ENCODE measurements around the gene CYP1B1.
"Not testable (repeated sequence)": the region's sequence is repeated elsewhere in the genome, so short reads cannot be mapped to it uniquely, and the experiment has no call there.

CYP1B1 gene

DNA sequence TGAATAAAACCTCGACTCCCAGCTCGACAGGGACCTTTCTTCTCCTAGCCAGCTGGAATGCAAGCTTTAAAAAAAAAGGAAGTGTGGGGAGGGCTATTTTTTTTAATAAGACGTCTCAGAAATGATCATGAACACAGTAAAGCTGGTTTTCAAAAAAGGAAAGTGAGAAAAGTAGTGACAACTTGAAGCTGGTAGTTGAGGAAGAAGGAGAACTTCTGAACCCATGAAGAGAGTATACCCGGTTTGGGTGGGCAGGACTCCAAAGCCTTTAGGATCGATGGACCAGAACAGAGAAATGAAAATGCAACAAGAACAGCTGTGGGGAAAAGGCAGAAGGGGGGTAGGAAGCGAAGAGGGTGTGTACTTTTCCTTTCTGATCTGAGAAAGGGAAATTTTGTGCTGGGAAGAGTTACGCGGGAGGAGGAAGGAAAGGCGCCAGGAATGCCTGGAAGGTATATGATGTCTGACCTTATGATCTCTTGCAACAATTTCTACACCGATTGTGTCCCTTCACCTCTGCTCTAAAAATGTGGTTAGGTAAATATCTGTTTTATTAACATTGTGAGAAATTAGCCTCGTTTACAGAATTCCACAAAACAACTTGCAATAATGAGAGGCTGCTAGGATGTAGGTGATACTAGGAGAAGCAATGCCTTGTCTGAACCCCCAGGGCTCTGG lies 22.6 kb upstream of the CYP1B1 start:
- no peak for DNase-seq

DNA sequence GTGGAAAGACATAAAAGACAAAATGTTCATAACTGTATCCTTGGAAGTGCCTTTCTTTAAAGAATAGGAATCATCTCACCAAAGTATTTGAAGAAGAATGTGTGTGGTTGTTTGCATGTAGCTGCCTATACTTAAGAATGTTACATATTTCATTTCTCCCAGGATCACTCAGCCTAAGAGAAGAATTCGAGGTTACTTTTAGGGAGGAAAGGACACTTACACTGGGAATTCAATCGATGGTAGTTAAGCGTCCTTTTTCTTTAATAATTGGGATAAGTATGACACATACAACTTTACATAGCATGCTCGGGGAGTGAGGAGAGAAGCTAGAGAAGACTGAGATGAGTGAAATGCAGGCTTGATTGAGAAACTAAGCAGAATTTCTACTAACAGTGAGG lies 22.0 kb upstream of the CYP1B1 start:
- DNase-seq = no peak

DNA sequence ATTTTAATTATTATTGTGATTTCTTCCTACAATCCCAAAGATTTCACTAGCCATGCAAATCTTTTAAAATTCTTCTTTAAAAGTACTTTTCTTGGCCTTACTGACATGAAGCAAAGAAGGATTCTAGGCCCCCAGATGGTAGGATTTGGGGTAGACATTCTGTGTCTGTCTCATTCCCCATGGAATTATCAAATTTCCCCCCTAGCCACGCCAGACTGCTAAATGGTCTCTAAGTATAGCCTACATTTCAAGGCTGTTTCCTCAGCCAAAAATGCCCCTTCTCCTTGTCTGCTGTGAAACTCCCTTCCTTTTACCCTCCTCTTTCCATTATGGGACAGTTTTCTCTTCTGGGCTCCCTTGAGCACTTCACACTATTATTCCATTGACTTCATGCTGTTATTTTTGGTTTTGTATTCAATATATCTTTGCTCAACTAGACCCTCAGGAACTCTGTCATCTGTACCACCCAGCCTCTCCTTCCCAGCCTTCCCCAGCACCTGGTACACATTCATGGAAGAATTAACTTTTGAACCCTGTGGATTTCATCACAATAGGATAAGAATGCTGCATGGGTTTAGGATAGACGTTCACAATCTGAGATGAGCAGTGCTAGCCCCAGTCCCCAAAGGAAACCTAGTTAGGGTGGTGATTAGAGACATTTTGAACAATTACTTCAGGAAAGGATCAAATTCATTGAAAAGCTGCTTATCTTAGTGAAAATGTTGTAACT lies 21.5 kb upstream of the CYP1B1 start:
- DNase-seq = no peak

- peak; percentile 68 for DNase-seq
These were observed 20.3 kb upstream of the CYP1B1 start for GRCh38 chr2:38095996-38096861.

DNA sequence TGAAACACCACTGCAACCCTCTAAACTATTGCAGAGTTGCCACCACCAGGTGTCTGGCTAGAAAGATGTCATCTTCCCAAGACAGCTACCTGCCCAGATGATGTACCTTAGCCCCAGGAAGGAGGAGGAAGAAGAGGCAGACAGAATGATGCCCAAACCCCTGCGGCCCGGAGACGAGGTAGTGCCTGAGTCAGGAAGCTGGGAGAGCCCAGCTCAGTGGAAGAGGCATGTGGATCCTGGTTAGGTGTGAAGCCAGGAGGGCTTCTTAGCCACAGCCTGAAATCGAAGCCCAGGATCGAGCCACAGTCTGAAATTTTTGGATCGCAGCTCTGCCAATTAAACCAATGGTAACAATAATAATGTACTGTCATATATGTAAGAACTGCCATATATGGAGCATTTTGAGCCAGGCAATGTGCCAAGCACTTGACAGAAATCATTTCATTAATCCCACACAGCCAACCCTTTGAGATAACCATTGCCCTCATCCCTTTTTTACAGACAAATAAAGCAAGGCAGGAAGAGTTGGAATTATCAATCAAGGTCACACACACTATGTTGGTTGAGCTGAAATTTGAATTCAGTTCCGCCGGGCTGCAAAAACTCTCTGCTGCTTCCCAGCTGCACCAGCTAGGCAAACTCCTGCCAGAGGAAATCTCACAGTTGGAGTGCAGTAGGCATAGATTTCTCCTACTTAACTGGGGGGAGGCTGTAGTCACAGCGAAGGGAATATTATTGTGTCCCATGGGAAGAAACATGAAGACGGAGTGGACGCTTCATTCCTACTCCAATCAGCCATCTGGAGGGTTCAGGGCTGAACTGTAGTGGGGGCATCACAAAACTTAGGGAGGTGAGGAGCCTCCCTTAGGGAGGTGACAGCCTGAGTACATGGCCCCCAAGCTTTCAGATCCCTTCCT lies 19.4 kb upstream of the CYP1B1 start:
- peak; percentile 40 for DNase-seq

- DNase-seq = no peak
These were observed 17.7 kb upstream of the CYP1B1 start for GRCh38 chr2:38093527-38094165.

DNA sequence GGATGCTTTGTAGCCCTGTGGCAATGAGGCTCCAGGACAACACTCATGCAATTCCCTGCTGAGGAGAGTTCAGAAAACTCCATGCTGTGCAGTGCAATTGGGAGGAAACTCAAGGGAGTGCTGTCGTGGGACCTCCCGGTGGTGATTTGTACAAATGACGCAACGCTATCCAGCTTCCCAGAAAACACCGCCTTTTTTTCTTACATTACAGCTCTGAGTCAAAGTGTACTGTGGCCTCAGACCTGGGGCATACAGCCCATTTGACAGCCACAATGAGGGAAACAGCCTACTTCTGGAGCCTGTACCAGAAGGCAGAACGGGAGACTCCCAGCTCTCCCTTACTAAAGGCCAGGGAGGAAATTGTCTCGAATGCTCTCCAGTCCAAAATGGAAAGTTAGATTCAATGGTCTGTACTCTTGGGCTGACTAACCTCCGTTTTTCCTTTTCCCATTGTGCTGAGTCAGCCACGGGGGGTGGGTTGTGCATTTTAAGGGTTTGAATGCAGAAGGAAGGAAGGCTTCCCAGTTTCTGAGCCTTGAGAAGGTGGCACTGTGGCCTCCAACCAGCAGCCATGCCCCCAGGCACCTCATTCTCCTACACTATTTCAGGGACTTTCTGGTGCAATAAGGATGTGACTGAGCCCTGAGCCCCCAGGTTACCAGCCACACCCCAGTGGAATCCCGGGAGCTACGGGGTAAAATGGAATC lies 16.4 kb upstream of the CYP1B1 start:
- DNase-seq = no peak

GRCh38 chr2:38091760-38092159 lies 15.8 kb upstream of the CYP1B1 start:
- peak; percentile 32 for DNase-seq

- DNase-seq = no peak
These were observed 15.0 kb upstream of the CYP1B1 start for GRCh38 chr2:38090928-38091327.

DNA sequence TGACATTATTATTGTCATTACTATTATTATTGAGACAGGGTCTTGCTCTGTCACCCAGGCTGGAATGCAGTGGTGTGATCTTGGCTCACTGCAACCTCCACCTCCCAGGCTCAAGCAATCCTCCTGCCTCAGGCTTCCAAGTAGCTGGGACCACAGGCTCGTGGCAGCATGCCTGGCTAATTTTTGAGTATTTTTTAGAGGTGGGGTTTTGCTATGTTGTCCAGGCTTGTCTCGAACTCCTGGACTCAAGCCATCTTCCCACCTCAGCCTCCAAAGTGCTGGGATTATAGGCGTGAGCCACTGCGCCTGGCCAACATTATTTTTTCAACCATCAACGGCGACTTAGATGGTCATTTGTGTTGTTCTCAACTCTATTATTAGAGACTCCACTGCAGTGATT lies 14.3 kb upstream of the CYP1B1 start:
- DNase-seq = not testable (repeated sequence)

GRCh38 chr2:38085998-38086698 lies 10.2 kb upstream of the CYP1B1 start:
- not testable (repeated sequence) for DNase-seq

DNA sequence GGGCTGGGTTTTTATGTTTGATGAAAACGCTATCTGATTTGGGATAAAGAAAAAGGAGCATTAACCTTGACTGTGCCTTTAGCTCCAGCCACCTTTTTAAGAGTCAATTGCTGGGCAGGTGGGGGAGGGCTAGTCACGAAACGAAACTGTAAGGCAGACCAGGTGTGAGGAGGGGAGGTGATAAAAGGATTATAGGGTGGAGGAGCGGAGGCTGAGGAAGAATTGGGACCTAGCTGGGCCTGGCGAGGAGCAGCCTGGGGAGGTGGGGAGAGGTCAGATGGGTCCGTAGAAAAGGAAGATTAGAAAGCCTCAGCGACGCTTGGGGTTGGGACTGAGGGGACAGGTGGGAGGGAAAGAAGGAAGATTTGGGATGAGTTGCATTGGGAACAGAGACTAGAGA lies 8.6 kb upstream of the CYP1B1 start:
- not testable (repeated sequence) for DNase-seq

- DNase-seq = not testable (repeated sequence)
These were observed 6.8 kb upstream of the CYP1B1 start for GRCh38 chr2:38082727-38083126.

DNA sequence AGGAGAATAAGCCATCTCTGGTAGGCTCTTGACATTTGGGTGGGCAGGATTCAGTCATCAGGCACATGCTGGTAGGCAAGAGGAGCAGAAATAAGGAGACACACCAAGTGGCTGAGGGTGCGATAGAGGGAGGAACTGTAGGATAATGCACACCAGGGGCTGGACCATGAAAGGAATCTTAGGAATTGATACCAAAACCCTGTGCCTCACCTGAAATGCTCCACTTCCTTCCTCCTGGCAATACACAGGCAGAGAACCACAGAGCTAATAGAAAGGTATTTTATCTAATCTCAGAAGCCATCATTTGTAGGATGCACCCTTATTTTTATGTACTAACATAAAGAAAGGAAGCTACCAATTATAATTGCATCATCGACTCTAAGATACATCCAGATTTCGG lies 4.4 kb upstream of the CYP1B1 start:
- no peak for DNase-seq

DNA sequence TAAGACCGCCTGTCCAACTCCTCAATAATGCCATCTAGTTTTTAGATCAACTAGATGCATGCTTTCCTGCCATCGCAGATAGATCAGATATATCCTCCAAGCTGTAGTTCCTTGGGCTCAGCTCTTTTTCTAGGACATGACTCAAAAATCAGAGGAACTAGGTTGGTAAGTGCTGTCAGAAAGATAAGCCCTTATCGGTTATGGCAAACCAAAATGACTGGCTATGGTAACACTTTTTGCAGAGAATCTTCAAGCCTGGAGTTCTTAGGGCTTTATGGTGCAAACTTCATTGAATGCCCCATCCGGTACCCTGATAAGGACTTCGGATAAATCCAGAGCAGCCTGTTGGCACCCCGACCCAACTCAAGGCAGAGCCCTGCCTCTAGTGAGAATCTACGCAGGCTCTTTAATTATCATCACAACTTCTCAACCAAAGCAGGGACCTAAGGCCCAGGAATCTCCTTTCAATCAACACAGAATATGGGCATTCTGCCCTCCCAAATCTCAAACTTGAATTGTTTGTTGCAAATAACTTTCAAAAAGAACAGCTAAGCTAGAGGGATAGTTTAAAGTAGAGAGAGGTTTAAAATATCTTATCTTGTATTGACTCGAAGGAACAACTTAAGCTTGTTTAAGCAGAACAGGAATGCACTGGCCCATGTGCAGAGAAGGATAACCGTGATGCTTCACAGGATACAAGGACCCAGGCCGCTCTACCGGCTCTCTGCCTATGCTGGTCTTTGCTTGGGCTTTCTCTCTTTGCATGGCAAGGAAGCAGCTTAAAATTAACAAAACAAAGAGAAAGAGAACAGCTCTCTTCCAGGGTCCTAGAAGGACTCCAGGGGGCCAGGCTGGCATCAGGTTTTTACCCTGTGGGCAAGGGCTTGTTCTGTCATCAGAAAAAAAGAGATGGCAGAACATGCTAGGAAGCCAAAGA lies 3.4 kb upstream of the CYP1B1 start:
- peak; percentile 88 for DNase-seq

DNA sequence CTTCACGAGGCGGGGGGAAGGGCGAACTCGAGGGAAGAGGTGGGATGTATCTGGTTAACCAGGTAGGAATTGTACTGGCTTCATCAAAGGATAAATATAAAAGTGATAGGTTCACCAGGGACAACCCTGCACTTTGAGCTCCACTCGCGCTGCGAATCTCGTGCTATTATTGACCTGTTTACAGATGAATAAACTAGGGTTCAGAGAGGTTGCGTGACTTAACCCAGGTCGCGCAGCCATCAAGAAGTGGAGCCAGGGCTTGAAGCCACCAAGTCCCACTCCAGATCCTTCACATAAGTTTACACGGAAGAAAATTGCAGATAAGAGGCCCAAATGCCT lies 1.4 kb upstream of the CYP1B1 start:
- no peak for DNase-seq

DNA sequence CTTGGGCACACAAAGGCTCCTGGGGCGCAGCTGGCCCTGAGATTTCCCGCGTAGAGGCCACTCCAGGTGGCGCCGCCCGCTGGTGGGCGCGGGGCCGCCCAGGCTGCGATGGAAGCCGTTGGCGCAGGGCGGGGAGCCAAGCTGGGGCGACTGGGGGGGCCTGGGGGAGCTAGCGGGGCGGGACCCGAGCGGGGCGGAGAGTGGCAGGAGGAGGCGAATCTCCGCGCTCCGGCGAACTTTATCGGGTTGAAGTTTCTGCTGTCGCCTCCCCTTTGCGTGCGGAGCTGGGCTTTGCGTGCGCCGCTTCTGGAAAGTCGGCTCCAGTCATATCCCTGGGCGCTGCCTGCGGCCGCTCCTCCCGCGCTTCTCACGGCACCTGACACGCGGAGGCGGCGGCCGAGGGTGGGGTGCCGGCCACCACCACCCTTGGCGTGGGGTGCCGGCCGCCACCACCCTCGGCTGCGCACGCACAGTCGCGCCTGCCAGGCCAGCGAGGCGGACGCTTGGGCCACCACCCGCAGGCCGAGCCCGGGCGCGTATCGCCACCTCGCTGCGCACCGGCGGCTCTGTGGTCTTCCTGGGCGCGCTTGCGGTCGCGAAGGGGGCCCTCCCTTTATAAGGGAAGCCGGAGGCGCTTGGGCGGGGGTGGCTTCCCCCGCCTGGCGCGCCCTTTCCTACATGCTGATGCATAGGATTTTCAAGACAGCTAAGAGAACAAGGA lies 919 bp upstream of the CYP1B1 start:
- peak; percentile 98 for DNase-seq

DNA sequence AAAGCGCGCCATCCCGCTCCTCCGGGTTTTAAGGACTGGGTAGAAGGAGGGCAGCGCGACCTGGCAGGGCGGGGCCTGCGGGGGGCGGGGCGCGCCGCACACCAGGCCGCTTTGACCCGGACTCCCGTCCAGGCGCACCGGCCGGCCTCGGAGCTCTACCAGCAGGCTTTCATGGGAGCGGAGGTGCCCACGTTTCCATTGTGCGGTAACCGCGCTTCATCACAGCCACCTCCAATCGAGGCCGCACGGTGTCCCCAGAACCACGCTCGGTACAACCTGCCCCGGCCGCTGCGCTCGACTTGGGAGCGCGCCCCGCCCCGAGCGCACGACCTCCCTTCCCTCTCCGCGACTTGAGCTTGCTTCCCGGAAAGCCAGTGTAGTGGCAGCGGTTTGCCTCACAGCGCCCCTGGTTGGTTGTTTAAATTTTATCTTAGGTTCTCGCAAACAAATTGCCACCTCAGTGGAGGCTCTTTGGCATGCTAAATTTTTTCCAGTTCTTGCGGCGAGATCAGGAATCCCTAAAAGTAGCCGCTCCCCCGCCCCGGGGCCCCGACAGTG lies 280 bp upstream of the CYP1B1 start:
- peak; percentile 95 for DNase-seq
